ES-I3 (cell line): Measurements from ENCODE around the gene RORB.

Experiments used
- H3K36me3 ChIP-seq: 2 replicates; pipeline ENCODE4 v1.6.1; 2013; ENCODE audit warnings: mild to moderate bottlenecking, low read length, control low read depth, moderate library complexity; ENCODE audit not compliant: insufficient read depth
- H3K4me1 ChIP-seq: 2 replicates; pipeline ENCODE4 v1.6.1; 2013; ENCODE audit warnings: mild to moderate bottlenecking, control low read depth, low read length; ENCODE audit not compliant: insufficient read depth
- H3K9ac ChIP-seq: 2 replicates; pipeline ENCODE4 v1.6.1; 2013; ENCODE audit warnings: low read depth, mild to moderate bottlenecking, low read length, moderate library complexity
- H3K9me3 ChIP-seq: 2 replicates; pipeline ENCODE4 v1.6.1; 2013; ENCODE audit warnings: mild to moderate bottlenecking, low read length, moderate library complexity; ENCODE audit not compliant: control insufficient read depth, insufficient read depth

RORB gene

DNA sequence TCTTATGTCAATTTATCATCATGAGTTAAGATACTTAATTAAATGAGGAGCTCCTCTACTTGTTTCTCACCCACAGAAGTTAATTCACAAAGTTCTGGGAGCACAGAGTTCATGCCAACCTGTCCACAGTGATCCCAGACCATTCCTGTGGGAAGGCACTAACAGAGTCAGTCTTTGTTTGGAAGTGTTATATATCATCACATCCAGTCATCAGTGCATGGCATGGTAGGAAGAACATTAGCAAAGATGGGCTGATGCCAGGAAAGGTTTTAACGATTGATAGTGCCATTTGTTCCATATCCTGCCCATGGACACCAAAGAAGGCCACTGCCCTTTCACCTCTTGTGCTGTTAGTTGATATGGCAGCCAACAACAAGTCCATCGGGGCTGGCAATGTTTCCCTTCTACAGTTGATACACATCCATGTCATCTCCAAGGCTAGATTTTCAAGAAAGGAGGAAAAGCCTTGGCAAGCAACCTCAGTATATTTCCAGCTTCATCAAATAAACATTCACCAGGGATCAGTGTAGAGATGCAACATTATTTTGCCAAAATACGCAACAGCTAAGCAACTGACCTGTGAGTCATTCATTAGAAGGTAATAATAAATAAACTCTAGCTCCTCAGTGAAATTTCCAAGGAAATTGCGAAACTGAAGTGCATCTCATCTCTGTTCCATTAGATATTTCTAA, 169.6 kb downstream of the RORB start:
- H3K9ac ChIP-seq, result no peak overlapping the region
- H3K9me3 ChIP-seq, result no peaks in the 10 kb centered on the region
- no peaks in the 10 kb centered on the region for H3K4me1 ChIP-seq
- H3K36me3 ChIP-seq, result no peaks in the 10 kb centered on the region

- Histone ChIP-seq H3K9me3 (no peaks in the 10 kb centered on the region), H3K4me1 (no peaks in the 10 kb centered on the region), H3K9ac (no peak overlapping the region), H3K36me3 (no peaks in the 10 kb centered on the region)
Measured at GRCh38 chr9:74672237-74672636, 175.1 kb downstream of the RORB start.

GRCh38 chr9:74674077-74674476, 176.9 kb downstream of the RORB start:
- Histone ChIP-seq H3K36me3 (no peaks in the 10 kb centered on the region), H3K9me3 (no peaks in the 10 kb centered on the region), H3K4me1 (no peaks in the 10 kb centered on the region), H3K9ac (no peak overlapping the region)

GRCh38 chr9:74681906-74682305, 184.8 kb downstream of the RORB start:
- H3K9me3 ChIP-seq, result no peaks in the 10 kb centered on the region
- H3K36me3 ChIP-seq, result no peaks in the 10 kb centered on the region
- no peaks in the 10 kb centered on the region for H3K4me1 ChIP-seq
- no peak overlapping the region for H3K9ac ChIP-seq

- H3K4me1 ChIP-seq, result no peaks in the 10 kb centered on the region
- H3K9ac ChIP-seq, result no peak overlapping the region
- H3K36me3 ChIP-seq, result no peaks in the 10 kb centered on the region
- H3K9me3 ChIP-seq, result no peaks in the 10 kb centered on the region
Measured at GRCh38 chr9:74683322-74683721, 186.2 kb downstream of the RORB start.

DNA sequence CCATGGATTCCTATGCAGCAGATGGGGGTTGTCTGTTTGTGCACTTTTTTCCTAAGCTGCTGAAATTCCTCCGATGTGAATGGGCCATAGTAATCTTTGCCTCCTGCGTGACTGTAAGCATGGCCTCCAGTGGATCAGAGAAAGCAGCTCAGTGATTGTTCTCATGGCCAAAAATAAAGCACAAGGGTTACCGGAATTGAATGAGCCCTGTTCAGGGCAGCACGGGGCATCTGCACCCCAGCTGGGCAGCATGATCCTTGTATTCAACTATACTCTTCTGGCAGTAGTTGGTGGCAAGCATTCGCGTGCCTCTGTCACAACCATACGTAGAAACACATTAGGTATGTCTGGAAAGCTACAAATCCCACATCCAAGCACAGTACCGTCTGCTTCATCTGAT, 193.9 kb downstream of the RORB start:
- Histone ChIP-seq H3K36me3 (no peaks in the 10 kb centered on the region), H3K4me1 (no peaks in the 10 kb centered on the region), H3K9ac (no peak overlapping the region), H3K9me3 (no peaks in the 10 kb centered on the region)

GRCh38 chr9:74696520-74696919, 199.4 kb downstream of the RORB start:
- no peaks in the 10 kb centered on the region for H3K9me3 ChIP-seq
- 0 out of 2 replicates have a peak, but pooled peaks cover 6% of the 10 kb centered on the region for H3K4me1 ChIP-seq
- H3K36me3 ChIP-seq, result no peaks in the 10 kb centered on the region
- no peak overlapping the region for H3K9ac ChIP-seq

GRCh38 chr9:74697535-74697934, 200.4 kb downstream of the RORB start:
- Histone ChIP-seq H3K36me3 (no peaks in the 10 kb centered on the region), H3K9ac (no peak overlapping the region)

GRCh38 chr9:74711341-74711740, 214.2 kb downstream of the RORB start:
- no peaks in the 10 kb centered on the region for H3K36me3 ChIP-seq
- H3K9ac ChIP-seq, result no peak overlapping the region
- H3K9me3 ChIP-seq, result no peaks in the 10 kb centered on the region
- no peaks in the 10 kb centered on the region for H3K4me1 ChIP-seq

More at GRCh38 chr9:74697535-74697934, 200.4 kb downstream of the RORB start:
- H3K4me1 ChIP-seq, result 0 out of 2 replicates have a peak, but pooled peaks cover 6% of the 10 kb centered on the region
- no peaks in the 10 kb centered on the region for H3K9me3 ChIP-seq

DNA sequence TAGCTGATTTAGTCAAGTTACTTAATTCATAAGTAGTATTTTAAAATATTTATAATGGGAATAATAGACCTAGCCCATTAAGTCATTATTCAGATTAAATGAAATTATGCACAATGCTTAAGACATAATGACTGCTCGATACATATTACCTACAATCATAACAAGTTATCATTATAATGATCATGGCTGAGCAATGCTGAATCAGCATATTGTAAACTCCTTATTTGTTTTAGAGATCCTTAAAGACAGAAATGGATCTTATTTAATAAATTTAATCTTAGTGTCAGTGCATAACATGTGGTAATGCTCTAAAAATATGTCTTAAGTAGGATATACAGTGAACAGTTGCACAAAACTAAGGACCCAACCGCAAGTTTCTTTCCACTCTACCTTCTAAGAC, 221.6 kb downstream of the RORB start:
- Histone ChIP-seq H3K9me3 (no peaks in the 10 kb centered on the region), H3K36me3 (no peaks in the 10 kb centered on the region), H3K9ac (no peak overlapping the region), H3K4me1 (0 out of 2 replicates have a peak, but pooled peaks cover 5% of the 10 kb centered on the region)

- Histone ChIP-seq H3K4me1 (0 out of 2 replicates have a peak, but pooled peaks cover 5% of the 10 kb centered on the region), H3K36me3 (no peaks in the 10 kb centered on the region), H3K9me3 (no peaks in the 10 kb centered on the region), H3K9ac (no peak overlapping the region)
Measured at GRCh38 chr9:74719306-74719705, 222.2 kb downstream of the RORB start.

GRCh38 chr9:74721696-74722660, 224.8 kb downstream of the RORB start:
- Histone ChIP-seq H3K36me3 (no peaks in the 10 kb centered on the region), H3K9ac (no peak overlapping the region), H3K9me3 (no peaks in the 10 kb centered on the region), H3K4me1 (0 out of 2 replicates have a peak, but pooled peaks cover 5% of the 10 kb centered on the region)

- H3K9ac ChIP-seq, result no peak overlapping the region
Measured at GRCh38 chr9:74724317-74724716, 227.2 kb downstream of the RORB start.

GRCh38 chr9:74726581-74726980, 229.4 kb downstream of the RORB start:
- H3K36me3 ChIP-seq, result no peaks in the 10 kb centered on the region
- no peak overlapping the region for H3K9ac ChIP-seq
- no peaks in the 10 kb centered on the region for H3K9me3 ChIP-seq
- peaks cover 23% of the 10 kb centered on the region; the same call in 1 of the 2 replicates for H3K4me1 ChIP-seq

More at GRCh38 chr9:74724317-74724716, 227.2 kb downstream of the RORB start:
- Histone ChIP-seq H3K4me1 (peaks cover 17% of the 10 kb centered on the region; the same call in 1 of the 2 replicates), H3K9me3 (no peaks in the 10 kb centered on the region), H3K36me3 (no peaks in the 10 kb centered on the region)
